A549 (cell line): ENCODE data around the gene GALNT15.

Experiments used
- BHLHE40 ChIP-seq: IDR thresholded peaks from 2 replicates; pipeline ENCODE4 v1.6.1; 2012; ENCODE audit warnings: low read depth, low read length, inconsistent platforms
- CHD4 ChIP-seq: fragments of 200-600 bp; sonication (generic); IDR thresholded peaks from 2 replicates; pipeline ENCODE4 v1.6.1; 2016; ENCODE audit warnings: antibody characterized with exemption, mild to moderate bottlenecking, borderline replicate concordance
- EP300 ChIP-seq, 2 experiments: fragments of >200 bp; sonication (Bioruptor Twin); formaldehyde crosslinking; IDR thresholded peaks; 2 replicates in 1 of 2; 3 replicates in 1 of 2; pipeline ENCODE4 v1.6.1; 2016 to 2017

- TF ChIP-seq BHLHE40, result no peak
- no peak for TF ChIP-seq EP300 (IDR thresholded peaks at IDR 0.05)
- no peak for TF ChIP-seq CHD4
Measured at GRCh38 chr3:16126634-16127033, 47.8 kb upstream of the GALNT15 start.
